HepG2 (cell line): ENCODE data around the gene SPDL1. TPM values are rescaled to one million over a fixed set of nuclear protein-coding genes. Genes with fewer than 3 reads are reported as not detected.

Source experiments
- AFF4 ChIP-seq: sonication (generic); formaldehyde crosslinking; IDR thresholded peaks from 2 replicates; pipeline ENCODE4 v1.4.0; 2020; ENCODE audit warnings: missing genetic modification reagents
- PHF5A ChIP-seq: IDR thresholded peaks from one replicate; pipeline ENCODE4 v1.6.1; 2018; ENCODE audit warnings: low read depth, missing genetic modification reagents; ENCODE audit not compliant: unreplicated experiment
- RNF219 ChIP-seq: sonication (generic); formaldehyde crosslinking; IDR thresholded peaks from 2 replicates; pipeline ENCODE4 v1.5.0; 2020; ENCODE audit warnings: mild to moderate bottlenecking, missing genetic modification reagents
- STAT6 ChIP-seq: sonication (generic); formaldehyde crosslinking; IDR thresholded peaks from 2 replicates; pipeline ENCODE4 v1.4.0; 2020; ENCODE audit warnings: missing genetic modification reagents, mild to moderate bottlenecking, borderline replicate concordance
- ZNF207 ChIP-seq: fragments of 450-650 bp; IDR thresholded peaks from 2 replicates; pipeline ENCODE4 v1.6.1; 2016; ENCODE audit warnings: antibody characterized with exemption, borderline replicate concordance
- polyA plus RNA-seq, 8 experiments: library from polyadenylated mRNA; depleted of rRNA in 3 of 8; stranded (reverse) in 7 of 8; unstranded in 1 of 8; fragments of >200 nt; fragmentation: Illumina TruSeq in 4 of 8; extraction: Trizol in 4 of 8; gene quantifications; 2 replicates each; pipeline versions ENCODE4 v1.2.1 to v1.2.3, GENCODE V29; 2011 to 2016; ENCODE audit warnings: low read depth in 4 of 8, missing spikeins in 1 of 8, mixed read lengths in 1 of 8; ENCODE audit not compliant: insufficient read depth in 1 of 8
- total RNA-seq, 5 experiments: library from RNA; depleted of rRNA; stranded (reverse); fragments of >200 nt; fragmentation: Illumina TruSeq; extraction: Trizol; gene quantifications; 2 replicates each; pipeline ENCODE4 v1.2.3, GENCODE V29; 2016; ENCODE audit warnings: low read depth in 1 of 5

The SPDL1 gene
- total and polyA plus RNA-seq, 2 of the 13 experiments (the other 11 are each of a cell fraction or from before 2014, with no cell fraction given), result 10.9 to 36.6 TPM

GRCh38 chr5:169538944-169539343, 44.6 kb upstream of the SPDL1 start (continued):
- TF ChIP-seq STAT6 (CRISPR knock-in tag), result no peak
- no peak for TF ChIP-seq AFF4 (CRISPR knock-in tag)
- no peak for TF ChIP-seq ZNF207
- no peak for TF ChIP-seq PHF5A
- TF ChIP-seq RNF219 (CRISPR knock-in tag), result no peak
